CD4-positive, alpha-beta T cell treated with Interleukin-17A for 1 hour (primary cell): ENCODE data around the gene SLC39A9.
"Not testable (repeated sequence)": the region's sequence is repeated elsewhere in the genome, so short reads cannot be mapped to it uniquely, and the experiment has no call there.

ENCODE experiments used
- DNase-seq: peaks from one replicate; pipeline ENCODE4 v3.0.0-alpha.2; 2020

Gene SLC39A9

GRCh38 chr14:69428289-69428998, 30.0 kb downstream of the SLC39A9 start:
- DNase-seq = no peak

GRCh38 chr14:69429643-69430042, 31.2 kb downstream of the SLC39A9 start:
- DNase-seq = no peak

DNA sequence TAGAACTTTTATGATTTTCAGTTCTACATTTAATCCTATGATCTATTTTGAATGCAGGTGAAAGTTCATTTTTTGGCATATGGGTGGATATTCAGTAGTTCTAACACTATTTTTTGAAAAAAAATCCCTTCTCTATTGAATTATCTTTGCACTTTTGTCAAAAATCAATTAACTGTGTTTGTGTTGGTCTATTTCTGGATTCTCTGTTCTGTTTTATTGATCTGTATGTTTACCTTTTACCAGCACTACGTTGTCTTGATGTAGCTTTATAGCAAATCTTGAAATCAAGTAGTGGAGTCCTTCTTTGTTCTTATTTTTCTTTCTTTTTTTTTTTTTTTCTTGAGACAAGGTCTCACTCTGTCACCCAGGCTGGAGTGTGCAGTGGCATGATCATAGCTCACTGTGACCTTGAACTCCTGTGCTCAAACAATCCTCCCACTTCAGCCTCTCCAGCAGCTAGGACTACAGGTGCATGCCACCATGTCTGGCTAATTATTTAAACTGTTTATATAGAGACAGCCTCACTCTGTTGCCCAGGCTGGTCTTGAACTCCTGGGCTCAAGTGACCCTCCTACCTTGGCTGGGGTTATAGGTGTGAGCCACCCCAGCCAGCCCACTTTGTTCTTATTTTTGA, 31.9 kb downstream of the SLC39A9 start:
- no peak for DNase-seq

DNA sequence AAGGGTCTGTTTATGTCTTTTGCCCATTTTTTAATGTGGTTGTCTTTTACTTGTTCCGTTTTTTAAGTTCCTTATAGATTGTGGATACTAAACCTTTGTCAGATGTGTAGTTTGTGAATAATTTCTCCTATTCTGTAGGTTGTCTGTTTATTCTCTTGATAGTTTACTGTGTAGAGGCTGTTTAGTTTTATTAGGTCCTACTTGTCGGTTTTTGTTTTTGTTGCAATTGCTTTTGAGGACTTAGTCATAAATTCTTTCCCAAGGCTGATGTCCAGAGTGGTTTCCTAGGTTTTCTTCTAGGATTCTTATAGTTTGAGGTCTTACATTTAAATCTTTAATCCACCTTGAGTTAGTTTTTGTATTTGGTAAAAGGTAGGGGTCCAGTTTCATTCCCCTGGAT, 33.9 kb downstream of the SLC39A9 start:
- DNase-seq = no peak

- no peak for DNase-seq
Measured at GRCh38 chr14:69439521-69440270, 41.2 kb downstream of the SLC39A9 start.

- DNase-seq = no peak
Measured at GRCh38 chr14:69441948-69442347, 43.5 kb downstream of the SLC39A9 start.

DNA sequence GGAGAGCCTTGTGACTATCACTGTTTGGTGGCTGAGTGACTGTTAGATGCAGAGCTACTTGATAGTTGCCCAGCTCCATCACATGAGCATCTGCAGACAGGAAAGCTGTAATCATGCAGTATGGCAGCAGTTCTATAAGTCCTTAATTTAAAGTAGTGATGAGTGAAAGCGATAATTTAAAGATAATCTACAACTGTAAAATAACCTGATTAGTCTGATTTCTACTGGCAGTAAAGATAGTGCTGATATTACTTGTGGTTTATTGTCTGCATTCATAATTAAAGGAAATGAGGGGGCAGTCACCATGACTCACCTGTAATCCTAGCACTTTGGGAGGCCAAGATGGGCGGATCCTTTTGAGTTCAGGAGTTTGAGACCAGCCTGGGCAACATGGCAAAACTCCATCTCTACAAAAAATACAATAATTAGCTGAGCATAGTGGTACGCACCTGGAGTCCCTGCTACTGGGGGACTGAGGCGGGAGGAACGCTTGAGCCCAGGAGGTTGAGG, 44.9 kb downstream of the SLC39A9 start:
- DNase-seq = no peak

DNA sequence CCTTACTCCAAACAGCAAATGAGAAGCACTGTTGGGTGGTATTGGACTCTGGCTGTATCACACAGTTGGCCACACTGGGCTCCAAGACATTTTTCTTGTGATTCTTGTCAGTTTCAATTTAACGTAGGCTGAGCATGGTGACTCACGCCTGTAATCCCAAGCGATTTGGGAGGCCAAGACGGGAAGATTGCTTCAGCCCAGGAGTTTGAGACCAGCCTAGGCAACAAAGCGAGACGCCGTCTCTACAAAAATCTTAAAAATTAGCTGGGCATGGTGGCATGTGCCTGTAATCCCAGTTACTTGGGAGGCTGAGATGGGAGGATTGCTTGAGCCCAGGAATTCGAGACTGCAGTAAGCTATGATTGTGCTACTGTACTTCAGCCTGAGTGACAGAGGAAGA, 50.7 kb downstream of the SLC39A9 start:
- DNase-seq = no peak

DNA sequence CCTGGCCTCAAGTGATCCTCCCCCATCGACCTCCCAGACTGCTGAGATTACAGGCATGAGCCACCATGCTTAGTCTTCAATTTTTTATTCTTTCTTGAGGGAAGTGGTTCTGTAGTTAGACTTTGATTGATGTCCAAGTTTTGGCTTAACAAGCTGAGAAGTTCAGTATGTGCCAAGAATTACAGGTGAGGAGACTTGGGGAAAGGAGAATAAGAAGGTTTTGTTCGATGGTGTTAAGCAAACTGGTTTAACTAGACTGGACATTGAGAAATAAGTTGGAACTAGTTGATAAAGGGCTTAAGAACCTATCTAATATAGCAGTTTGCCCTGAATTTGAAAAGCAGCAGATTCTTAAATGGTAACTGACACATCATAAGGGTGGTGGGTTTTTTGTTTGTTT, 53.4 kb downstream of the SLC39A9 start:
- DNase-seq = no peak

DNA sequence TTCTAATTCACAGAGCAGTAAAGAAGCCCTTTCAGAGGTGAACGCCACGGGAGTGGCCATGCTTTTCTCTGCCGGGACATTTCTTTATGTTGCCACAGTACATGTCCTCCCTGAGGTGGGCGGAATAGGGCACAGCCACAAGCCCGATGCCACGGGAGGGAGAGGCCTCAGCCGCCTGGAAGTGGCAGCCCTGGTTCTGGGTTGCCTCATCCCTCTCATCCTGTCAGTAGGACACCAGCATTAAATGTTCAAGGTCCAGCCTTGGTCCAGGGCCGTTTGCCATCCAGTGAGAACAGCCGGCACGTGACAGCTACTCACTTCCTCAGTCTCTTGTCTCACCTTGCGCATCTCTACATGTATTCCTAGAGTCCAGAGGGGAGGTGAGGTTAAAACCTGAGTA, 59.9 kb downstream of the SLC39A9 start:
- no peak for DNase-seq

GRCh38 chr14:69459122-69459521, 60.6 kb downstream of the SLC39A9 start:
- no peak for DNase-seq

DNA sequence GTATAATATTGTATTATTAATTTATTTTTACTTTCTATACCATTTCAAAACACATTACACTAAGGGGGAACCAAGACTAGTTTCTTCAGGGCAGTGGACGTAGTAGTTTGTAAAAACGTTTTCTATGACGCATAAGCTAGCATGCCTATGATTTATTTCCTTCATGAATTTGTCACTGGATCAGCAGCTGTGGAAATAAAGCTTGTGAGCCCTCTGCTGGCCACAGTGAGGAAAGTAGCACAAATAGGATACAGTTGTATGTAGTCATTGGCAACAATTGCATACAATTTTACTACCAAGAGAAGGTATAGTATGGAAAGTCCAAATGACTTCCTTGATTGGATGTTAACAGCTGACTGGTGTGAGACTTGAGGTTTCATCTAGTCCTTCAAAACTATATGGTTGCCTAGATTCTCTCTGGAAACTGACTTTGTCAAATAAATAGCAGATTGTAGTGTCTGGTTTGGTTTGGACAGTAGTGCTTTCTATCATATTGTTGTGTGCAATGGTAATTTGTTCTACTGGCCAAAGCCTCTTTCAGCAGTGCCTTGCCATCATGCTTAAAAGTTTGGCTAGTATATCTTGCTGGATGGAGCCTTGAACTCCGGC, 61.7 kb downstream of the SLC39A9 start:
- peak; percentile 69 for DNase-seq

DNA sequence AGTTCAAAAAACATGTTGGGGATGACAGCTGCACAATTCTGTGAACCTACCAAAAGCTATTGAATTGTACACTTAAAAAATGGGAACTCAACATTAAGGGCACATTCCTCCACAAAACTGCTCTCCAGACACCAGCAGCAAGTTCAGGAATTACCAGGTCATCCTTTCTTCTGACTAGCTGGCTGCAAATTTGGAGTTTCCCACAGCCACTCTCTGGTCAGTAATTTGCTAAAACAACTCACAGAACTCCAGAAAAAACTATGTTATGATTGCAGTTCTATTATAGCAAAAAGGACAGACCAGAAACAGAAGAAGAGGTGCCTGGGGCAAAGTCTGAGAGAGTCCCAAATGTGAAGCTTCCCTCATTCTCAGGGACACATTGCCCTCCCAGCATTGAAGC, 65.9 kb downstream of the SLC39A9 start:
- DNase-seq = no peak

GRCh38 chr14:69464829-69465228, 66.3 kb downstream of the SLC39A9 start:
- no peak for DNase-seq

DNA sequence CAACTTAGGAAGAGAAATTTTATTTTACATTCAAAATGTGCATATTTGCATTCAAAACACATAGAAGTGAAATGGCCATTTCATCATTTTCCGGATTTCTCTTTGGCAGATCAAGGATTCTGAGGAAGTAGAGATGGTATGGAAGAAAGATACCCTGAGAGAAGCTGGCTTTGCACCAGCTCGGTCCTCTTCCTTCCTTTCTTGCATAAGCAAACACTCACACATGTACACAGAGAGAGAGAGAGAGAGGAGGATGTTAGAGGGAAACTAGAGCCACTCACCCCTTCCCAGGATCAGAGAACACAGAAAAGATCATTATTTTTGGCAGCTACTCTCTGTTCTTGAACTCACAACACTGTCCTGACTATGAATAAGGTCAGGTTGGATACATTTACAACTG, 70.5 kb downstream of the SLC39A9 start:
- no peak for DNase-seq

DNA sequence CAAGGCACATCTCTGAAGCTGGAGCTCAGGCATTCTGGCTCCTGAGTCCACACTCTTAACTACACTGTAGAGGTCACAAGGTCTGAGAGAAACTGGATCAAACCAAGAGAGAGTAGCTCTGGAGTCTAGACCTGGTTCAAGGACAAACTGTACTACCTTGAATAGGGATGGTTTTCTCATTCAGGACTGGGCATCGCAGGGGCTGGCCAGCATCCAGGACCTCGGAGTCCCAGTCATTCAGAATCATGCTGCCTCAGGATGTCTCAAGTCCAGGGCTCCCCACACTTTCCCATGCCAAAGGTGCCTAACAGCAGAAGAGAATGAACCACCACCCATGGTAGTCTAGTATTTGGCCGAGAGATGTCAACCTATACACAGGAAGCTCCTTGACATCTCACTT, 72.9 kb downstream of the SLC39A9 start:
- DNase-seq = no peak

DNA sequence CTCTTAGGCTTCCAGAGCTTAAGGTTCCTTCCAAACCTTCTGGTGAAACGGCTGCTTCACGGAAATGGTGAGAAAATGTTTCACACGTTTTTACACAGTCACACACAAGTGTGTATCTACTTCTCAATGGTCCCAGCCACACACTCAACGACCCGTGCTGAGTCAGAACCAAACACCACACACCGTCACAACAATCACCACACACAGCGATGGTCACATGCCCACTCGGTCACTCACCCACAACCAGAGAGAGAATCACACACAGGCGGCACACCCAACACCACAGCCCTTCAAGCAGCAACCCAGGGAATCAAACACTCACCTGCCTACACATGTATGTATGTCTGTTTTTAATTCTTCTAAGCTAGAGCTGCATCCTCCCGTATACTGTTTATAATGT, 73.4 kb downstream of the SLC39A9 start:
- DNase-seq = no peak

DNA sequence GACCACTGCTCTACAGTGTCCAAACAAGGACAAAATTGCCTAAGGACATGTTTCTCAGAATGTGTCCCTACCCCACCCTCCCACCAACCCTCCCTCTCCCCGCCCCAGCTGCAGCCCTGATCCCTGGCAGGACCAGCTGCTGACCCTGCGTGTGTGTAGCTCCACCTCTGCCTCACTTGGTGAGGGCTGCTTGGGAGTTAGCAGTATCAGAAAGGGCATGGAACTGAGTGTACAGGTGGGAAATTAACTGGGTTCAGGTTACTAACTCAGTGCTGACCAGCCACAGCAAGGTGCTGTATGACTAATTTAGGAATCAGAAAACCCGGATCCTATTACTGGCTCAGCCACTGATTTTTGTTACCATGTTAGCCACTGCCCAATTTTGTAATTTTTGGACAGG, 74.8 kb downstream of the SLC39A9 start:
- DNase-seq = no peak

DNA sequence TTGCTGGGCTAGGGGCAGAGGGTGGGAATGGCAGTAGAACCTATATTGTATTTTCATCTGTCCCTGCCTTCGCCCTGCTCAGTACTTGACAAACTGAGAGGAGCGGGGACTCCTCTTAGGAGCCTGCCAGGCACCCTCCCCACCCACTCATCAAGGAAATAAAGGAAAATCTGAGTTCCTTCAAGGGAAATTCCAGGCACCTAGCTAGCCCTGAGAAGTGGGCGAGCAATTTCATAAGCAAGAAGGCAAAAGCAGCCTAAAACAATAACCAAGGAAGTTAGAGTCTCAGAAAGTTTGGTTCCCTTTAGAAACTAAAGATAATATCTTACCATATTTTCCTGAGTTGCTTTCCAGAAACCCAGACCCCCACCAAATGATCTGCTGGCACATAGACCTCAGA, 75.5 kb downstream of the SLC39A9 start:
- DNase-seq = no peak

DNA sequence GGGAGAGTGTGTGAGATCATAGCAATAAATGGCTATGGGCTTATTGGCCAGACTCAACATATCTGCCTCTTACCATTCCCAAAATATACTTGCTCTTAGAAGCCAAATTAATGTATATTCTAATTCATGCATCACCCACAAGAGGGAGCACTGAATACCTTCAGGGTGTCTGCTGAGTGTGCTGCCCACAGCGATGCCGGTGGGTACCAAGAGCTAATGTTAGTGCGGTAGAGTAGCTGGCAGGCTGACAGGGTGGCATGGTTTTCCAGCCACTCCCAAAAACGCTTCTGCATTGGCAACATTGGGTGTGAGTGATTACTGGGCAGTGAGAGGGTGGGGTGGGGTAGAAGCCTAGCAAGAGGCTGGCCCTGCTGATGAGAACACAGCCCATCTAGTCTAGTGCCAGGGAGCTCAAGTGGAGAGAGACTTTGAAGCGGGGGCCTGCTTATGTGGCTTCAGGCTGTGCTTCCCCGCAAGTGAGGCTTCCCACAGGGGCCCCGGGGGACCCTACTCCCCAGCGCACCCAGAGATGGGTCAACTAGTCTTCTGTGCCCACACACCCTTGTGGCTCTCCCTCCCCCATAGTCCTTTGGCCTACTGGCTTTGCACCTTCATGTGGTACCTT, 76.8 kb downstream of the SLC39A9 start:
- no peak for DNase-seq

GRCh38 chr14:69476824-69477450, 78.4 kb downstream of the SLC39A9 start:
- not testable (repeated sequence) for DNase-seq

GRCh38 chr14:69478055-69478454, 79.6 kb downstream of the SLC39A9 start:
- DNase-seq = not testable (repeated sequence)

DNA sequence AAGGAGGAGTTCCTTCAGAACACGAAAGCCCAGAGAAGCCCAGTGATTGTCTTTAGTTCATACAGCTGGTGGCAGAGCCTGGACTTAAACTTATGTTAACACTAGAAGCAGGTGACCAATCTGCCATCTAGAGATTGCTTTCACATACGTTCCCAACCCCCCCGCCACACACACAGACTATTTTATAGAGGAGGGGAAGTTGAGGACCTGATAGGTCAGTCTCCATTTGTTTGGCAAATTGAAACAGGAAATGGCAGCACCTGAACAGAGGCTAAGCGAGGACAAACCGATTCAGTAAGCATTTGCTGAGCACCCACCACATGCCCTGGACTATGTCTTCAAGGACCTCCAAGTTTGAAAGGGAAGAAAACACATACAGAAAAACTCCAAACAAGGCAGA, 81.2 kb downstream of the SLC39A9 start:
- DNase-seq = no peak
